Activated CD4-positive, alpha-beta T cell treated with anti-CD3 and anti-CD28 coated beads for 1 hour (primary cell): ENCODE data around the gene FLVCR1.

Experiments
- DNase-seq: peaks from one replicate; pipeline ENCODE4 v3.0.0-alpha.2; 2020

Gene FLVCR1

DNA sequence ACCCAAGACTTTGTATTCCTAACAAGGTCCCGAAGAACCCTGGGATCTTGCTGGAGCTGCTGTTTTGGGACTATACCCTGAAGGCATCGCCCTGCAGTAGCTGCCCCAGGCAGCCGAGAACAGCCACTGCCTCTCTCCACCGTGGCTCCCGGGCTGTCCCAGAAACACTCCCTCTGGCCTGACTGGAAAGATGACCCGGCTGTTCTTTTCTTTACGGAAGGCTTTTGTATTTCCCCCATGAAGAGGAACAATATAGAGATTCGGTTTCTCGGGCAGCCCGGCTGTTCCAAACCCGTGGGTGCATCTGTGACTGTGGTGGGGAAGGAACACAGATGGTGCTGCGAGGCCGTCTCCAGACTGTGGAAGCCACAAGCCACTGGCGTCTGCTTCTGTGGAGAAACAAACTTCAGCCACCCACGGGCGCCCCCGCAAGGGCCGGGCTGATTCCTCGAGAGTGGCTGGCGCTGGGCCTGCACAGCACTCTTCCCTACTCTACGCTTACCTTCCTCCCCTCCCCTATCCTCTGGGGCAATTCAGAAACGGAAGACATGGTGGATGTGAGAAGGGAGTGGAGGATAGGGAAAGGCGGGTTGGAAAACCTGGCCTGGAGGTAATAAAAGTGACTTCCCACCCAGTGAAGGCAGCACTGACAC is 58.5 kb downstream of the FLVCR1 start:
- no peak for DNase-seq

DNA sequence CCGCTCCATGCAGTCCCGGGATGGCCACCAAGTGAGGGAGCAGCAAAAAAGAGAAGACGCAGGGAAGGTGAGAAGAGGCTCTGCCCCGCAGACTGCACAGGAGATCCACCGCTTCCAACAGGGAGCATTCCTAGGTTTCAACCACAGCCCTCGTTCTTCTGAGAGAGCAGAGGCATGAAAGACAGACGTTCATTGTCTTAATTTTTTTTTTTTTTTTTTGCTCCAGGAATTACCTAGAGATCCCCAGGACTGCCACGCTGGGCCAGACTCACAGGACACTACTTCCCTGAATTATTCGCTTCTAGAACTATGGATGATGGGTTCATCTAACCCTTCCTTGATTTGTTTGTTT is 59.0 kb downstream of the FLVCR1 start:
- no peak for DNase-seq

DNA sequence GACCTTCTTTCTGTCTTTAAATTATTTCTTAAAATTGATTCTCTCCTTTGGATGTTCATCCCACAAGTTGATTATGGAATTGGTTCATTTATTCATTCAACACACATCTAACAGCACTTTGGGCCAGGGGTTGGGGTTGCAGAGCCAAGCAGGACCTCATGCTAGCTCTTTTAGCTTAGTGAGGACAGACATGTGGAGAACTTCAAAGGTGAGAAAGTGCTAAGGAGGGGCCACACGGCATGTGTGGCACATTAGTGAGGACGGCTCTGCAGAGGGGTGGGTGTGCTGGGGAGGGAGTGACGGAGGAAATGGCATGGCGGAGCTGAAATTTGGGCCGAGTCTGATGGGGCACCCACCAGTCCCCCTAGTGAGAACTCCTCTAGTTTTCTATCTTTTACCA is 59.8 kb downstream of the FLVCR1 start:
- no peak for DNase-seq

DNA sequence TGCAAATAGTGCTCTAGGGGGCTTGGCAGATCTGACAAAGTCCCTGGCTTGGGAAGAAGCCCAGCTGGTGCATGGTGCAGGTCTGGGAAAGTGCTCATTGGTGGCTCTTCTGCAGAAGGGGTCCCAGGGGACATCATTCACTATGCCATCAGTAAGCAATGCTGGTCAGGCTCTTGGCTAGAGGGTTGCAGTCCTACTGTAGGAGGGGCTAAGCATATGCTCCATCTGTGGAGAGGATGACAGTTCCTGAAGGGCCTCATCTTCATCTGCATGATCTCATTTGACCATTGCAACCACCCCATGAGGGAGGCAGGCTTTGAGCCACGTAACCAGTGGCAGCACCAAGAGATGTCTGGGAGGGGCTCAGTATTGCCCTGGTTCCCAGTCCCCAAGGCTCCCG is 60.7 kb downstream of the FLVCR1 start:
- DNase-seq: no peak

DNA sequence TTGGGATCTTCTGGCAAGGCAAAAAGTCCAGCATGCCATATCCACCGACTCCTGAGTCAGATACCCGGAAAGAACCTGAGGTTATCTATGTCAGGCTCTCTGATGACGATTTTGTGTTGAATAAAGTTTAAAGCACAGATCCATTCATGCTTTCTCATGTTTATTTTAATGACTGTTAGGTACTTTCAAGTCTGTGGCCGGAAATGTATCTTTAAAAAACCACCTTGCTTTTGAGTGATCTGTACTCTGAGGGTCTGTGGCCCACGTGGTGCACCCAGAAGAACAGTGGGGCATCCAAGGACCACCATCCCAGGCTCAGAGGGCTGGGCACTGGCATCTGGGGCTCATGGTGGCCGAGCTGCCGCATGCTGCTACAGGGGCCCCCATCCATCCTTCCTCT is 62.2 kb downstream of the FLVCR1 start:
- DNase-seq: no peak

DNA sequence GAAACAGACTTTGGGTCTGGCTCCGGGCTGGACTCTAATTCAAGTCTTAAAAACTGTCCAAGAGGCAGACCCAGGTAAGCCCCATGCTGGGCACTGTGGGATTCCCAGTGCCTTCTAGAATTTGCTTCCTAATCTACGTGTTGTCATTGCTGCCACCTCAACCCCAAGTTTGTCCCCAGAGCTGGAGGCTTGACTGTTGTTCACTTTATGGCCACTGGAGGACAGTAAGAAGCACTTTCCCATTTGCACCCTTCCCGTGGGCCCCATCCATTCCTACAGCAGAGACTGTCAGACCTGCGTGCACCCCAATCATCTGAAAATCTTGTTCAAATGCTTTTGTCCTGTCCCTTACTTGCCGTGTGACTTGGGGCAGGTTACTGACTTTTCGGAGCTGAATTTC is 62.8 kb downstream of the FLVCR1 start:
- no peak for DNase-seq

DNA sequence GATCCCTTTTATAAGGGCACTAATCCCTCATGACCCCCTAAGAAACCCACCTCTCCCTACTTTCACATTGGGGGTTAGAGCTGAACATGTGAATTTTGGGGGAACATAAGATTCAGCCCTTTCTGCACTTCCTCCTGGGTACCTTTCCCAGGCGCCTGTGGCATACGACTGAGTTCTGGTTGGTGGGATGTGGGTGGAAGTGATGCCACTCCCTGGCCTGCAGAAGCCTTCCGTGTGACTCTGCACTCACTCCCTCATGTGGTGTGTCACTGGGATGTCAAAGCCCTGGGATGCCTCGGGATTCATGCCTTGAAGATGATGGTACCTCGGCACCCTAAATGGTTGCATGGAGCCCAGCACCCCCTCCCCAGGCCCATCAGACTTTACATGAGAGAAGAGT is 63.9 kb downstream of the FLVCR1 start:
- DNase-seq: no peak

DNA sequence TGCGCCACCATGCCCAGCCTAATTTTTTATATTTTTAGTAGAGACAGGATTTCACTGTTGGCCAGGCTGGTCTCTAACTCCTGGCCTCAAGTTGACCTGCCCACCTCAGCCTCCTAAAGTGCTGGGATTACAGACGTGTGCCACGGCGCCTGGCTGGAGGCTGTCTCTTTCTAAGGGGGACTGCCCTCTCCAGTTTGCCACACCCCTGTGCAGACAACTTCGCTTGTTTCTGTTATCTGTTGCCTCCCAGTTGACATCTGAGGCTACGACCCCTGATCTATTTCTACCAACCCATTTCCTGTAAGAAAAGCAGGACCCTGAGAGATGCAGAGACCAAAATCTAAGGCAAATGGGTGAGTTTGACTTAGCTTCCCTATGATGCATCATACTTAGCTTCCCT is 68.3 kb downstream of the FLVCR1 start:
- DNase-seq: no peak

DNA sequence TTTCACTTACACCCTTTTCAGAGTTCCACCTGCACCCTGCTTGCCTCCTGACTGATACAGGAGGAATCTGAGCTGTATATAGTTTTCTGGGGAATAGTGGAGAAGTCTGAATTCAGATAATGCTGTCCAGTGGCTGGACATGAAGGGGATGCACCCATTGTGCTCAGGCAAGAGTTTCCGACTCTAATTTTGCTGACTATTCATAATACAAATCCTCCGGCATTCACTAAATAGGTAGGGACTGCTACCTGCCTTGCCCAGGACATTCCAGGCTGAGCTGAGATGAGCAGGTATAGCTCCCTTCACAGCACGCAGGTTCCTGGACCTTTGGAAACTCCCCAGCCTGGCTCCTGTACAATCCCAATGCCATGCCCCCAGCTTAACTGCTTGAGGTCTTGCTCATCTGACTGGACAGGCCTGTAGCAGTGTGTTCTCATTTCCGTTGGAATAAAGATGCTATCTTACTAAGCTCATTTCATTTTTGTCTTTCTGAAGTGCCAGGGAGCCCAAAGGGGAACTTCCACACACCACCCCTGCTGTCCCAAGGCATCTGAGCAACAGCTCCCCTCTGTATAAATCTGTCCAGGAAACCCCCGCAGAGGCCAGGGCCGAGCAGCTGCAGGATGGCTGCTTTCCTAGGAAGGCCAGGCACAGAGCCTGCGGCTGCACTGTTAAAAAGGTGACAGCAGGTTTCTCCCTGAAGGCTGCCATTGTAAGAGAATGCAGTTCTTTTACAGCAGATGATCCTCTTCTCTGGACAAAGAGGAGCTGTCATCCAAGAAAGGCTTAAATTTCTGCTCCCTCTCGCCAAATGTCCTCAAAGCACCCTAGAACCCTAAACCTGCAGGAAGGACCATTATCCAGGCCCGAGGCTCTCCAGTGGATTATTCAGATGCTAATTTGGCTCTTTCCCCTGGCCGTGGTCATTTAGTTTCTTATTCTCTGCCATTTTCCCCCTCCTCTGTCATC is 70.5 kb downstream of the FLVCR1 start:
- no peak for DNase-seq

DNA sequence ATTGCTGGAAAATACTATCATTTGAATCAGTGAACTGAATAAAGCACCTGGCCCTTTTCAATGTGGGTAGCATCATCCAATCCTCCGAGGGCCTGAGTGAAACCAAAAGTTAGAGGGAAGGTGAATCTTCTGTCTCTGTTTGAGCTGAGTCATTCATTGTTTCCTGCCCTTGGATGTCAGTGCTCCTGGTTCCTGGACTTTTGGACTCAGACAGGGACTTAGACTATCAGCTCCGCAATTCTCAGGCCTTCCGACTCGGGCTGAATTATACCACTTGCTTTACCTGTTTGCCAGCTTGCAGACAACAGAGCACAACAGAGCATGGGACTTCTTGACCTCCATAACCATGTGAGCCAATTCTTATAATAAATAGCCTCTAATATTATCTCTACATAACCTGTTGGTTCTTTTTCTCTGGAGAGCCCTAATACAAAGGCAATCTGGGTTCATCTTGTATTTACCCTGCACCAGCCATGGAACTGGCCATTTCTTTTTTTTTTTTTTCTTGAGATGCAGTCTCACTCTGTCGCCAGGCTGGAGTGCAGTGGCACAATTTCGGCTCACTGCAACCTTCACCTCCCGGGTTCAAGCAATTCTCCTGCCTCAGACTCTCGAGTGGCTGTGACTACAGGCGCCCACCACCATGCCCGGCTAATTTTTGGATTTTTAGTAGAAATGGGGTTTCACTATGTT is 73.1 kb downstream of the FLVCR1 start:
- DNase-seq: no peak

DNA sequence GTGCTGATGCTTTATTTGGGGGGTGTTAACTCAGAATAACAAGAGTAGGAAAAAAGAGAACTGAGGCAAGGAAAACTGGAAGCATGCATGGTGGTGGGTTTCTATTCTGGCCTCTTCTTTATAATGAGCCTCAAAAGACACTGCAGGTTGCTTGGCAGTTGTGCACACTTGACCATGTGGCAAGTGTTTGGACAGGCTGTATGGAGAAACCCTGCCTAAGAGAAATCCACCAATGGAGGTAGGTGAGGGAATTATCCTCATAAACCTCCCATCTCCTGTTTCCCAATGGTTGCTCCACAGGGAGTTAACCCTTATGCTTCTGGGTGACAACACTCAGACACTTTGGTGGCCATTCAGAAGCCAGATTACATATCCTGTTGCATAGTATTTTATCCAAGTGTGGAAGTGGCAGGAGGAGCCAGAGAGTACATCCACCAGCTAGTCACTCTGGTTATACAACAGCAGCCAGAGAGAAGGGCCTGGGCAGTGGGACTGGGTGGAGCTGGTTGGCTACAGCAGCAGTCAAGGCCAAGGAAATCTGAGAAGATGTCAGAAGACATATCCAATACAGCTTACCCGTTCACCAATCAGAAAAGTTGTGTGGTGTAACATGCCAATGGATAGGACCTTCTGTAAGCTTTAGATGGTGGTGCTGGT is 75.9 kb downstream of the FLVCR1 start:
- no peak for DNase-seq

DNA sequence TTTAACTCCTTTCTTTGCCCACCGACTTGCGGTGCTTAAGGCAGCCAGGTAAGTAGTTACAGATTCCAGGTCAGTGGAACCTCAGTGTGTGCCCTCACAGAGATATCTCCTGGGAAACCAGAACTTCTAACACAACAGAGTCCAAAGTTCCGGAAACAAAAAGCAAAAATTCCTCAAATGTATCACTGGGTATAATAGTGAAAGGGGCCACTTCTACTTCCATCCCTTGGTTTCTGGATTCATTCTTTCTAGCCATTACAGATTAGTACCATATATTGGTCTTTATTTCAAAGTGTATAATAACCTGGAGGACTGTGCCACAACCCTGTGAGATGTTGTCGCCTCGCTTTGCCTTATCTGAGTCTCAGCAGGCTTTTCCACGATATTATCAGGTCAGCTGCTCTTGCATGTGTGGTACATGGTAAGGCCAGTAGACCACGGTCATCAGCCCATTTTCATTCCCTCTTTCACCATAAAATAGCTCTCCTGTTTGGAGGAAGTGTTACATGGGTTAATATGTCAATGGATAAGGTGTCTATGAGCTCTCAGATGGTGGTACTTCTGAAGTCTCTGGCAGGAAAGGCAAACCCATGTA is 77.4 kb downstream of the FLVCR1 start:
- DNase-seq: no peak

DNA sequence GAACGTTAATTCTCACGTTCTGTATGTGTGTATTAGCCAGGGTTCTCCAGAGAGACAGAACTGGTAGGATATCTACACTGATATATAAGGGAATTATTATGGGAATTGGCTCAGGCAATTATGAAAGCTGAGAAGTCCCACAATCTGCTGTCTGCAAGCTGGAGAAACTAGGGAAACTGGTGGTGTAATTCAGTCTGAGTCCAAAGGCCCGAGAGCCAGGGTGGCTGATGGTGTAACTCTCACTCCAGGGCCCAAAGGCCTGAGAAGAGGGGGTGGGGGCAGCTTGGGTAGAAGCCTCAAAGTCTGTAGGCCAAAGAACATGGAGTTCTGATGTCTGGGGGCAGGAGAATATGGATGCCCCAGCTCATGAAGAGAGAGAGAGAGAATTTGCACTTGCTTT is 79.0 kb downstream of the FLVCR1 start:
- no peak for DNase-seq

DNA sequence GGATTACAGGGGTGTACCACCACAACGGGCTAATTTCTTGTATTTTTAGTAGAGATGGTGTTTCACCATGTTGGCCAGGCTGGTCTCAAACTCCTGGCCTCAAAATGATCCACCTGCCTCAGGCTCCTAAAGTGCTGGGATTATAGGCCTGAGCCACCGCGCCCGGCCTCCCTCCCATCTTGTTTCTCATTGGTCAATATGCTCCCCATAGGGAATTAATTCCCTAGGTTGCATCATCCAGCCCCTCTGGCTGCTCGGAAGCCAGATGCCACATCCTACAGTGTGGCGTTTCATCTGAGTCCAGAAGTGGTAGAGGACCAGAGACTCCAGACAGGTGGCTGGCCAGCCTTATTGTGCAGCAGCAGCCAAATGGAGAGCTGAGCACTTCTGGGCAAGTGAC is 80.8 kb downstream of the FLVCR1 start:
- DNase-seq: no peak

DNA sequence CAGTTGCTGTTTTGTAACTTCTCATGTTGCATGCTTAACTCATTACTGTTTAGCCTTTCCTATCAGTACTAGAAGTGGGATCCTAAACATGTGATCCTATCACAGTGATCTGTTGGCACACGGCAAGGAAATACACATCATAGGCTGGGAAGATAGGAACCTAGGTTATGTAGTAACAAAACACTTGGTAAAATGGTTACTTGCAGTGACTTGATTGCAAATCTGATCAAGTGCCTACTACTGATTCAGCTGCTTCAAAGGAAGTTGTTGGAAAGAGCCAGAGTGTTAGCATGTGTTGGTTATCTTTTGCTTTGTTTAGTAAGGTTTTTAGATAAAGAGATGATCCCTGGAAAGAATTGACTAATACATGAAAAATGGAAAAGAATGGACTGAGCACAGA is 83.4 kb downstream of the FLVCR1 start:
- no peak for DNase-seq

DNA sequence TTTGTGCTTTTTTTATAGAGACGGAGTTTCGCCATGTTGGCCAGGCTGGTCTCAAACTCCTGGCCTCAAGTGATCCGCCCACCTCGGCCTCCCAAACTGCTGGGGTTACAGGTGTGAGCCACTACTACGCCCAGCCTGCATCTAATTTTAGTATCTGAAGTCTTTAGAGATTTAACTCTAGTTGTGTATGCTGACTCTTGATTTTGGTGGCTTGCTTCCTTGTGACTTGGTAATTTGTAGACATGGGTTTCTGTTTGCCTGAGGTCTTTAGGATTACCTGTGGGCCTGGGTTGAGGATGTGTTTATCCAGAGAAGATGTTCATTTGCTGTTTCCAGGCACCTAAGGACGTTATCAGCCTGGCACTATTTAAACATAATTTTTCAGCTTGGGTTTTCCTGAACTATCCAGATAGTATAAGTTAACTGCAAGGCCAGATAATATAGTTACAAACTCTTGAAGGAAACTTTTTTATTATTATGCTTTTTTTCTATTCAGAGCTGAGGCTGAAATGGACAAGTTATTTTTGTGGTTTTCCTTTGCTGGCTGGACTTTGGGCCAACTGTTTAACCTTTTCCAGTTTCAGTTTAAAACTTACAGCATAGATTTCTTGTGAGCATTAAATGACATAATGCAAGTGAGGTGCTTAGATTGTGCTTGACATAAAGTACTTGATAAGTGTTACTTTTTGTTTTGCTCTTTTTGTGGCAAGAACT is 84.8 kb downstream of the FLVCR1 start:
- no peak for DNase-seq

DNA sequence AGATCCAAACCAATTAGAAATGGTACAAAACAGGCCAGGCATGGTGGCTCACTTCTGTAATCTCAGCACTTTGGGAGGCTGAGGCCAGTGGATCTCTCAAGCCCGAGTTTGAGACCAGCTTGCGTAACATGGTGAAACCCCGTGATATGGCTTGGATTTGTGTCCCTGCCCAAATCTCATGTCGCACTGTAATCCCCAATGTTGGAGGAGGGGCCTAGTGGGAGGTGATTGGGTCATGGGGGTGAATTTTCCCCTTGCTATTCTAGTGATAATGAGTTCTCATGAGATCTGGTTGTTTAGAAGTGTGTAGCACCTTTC is 85.3 kb downstream of the FLVCR1 start:
- no peak for DNase-seq

DNA sequence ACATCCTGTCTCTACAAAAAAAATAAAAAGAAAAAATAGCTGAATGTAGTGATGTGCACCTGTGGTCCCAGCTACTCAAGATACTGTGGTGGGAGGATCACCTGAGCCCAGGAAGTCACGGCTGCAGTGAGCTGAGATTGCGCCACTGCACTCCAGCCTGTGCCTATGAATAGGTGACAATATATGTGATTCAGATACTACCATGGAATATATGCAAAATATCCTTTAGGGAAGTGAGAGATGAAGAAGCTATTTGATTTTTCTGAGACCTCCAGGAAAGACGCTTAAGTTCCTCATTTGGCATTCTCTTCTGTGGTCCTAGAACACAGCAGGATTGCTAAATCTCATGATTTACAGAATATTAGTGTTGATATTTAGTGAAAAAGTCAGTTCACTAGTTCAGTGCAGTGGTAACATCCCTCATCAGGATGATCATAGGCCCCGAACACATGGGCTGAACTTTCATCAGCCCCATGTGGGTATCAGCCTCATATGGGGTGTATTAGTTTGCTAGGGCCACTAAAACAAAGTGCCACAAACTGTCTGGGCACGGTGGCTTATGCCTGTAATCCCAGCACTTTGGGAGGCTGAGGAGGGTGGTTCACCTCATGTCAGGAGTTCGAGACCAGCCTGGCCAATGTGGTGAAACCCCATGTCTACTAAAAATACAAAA is 86.3 kb downstream of the FLVCR1 start:
- DNase-seq: no peak

DNA sequence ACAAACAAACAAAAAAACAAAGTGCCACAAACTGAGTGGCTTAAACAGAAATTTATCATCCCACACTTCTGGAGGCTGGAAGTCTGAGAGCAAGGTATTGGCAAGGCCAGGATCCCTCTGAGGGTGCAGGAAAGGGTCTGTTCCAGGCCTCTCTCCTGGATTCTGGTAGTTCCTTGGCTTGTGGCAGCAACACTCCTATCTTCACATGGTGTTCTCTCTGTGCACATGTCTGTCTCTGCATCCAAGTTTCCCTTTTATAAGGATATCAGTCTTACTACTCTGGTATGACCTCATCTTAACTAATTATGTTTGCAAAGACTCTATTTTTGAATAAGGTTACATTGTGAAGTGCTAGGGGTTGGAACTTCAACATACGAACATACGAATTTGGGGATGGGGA is 87.0 kb downstream of the FLVCR1 start:
- no peak for DNase-seq

DNA sequence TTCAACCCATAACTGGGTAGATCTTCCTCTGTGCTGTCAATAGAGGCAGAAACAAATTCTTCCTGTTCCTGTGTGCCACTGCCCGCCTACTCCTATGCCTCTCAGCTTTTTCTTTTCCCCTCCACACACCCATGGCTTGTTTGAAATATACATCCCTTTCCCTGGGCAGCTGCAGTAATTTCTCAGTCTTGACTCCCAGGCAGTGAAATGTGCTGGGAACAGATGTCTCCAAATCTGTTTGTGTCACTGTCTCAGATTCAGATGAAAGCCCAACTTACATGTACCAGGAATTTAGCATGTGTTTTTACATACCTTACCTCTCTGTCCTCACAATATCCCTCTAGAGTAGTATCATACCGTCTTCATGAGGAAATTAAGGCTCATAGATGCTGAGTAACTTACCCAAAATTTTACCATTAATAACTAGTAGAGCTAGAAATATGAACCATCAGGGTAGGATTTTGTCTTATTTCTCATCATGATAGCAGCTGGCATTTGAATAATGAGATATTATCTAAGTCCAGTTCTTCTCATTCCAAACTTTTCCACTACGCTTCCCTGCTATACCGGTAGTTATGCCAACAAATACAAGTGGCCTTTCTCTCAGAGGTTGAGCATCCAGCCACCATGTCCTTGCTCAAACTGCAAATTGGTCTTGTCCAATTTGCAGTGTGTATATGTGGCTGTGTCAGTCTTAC is 87.5 kb downstream of the FLVCR1 start:
- no peak for DNase-seq

DNA sequence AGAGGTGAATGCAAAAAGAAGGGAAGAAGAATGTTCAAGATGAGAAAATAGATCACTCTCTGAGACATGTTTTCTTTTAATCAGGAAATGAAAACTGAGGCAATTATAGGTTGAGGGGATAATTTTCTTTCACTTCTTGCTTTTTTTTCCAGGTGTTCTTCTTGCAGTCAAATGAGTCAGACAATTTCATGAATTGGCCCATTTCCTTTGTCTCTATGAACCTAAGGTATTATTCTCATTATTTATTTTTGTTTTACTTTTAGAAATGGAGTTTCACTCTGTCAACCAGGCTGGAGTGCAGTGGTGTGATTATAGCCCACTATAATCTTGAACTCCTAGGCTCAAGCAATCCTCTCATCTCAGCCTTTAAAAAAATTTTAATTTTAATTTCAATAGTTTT is 88.8 kb downstream of the FLVCR1 start:
- DNase-seq: no peak
